HG02885 (cell line): ENCODE data around the gene C12orf43.

Source experiments
- ATAC-seq: cut with Tn5 transposase; IDR thresholded peaks from one replicate; pipeline ENCODE4 v1.9.1; 2021; ENCODE audit warnings: mild to moderate bottlenecking; ENCODE audit not compliant: unreplicated experiment, poor library complexity

C12orf43 gene

GRCh38 chr12:120979862-120980696 is 36.2 kb downstream of the C12orf43 start:
- no peak for ATAC-seq

GRCh38 chr12:120979220-120979861 is 36.9 kb downstream of the C12orf43 start:
- ATAC-seq: no peak

- ATAC-seq: no peak
Measured at GRCh38 chr12:120978296-120979219, 37.7 kb downstream of the C12orf43 start, which contains the start of gene HNF1A. Gene HNF1A, plus strand, starts transcription at chr12:120978543. Its CDS starts 226 bp downstream, at chr12:120978769.

- no peak for ATAC-seq
Measured at GRCh38 chr12:120977531-120978295, 38.6 kb downstream of the C12orf43 start.

GRCh38 chr12:120972870-120973543 is 43.3 kb downstream of the C12orf43 start:
- no peak for ATAC-seq

- peak; percentile 49 for ATAC-seq
Measured at GRCh38 chr12:120971299-120972180, 44.7 kb downstream of the C12orf43 start.

- ATAC-seq: no peak
Measured at GRCh38 chr12:120970310-120970709, 46.0 kb downstream of the C12orf43 start.

- ATAC-seq: no peak
Measured at GRCh38 chr12:120965534-120966091, 50.7 kb downstream of the C12orf43 start.

- ATAC-seq: no peak
Measured at GRCh38 chr12:120964298-120964697, 52.0 kb downstream of the C12orf43 start.

- no peak for ATAC-seq
Measured at GRCh38 chr12:120962532-120963020, 53.7 kb downstream of the C12orf43 start.

- no peak for ATAC-seq
Measured at GRCh38 chr12:120961604-120962531, 54.4 kb downstream of the C12orf43 start.

GRCh38 chr12:120960657-120961056 is 55.6 kb downstream of the C12orf43 start:
- no peak for ATAC-seq

GRCh38 chr12:120959111-120959878 is 57.0 kb downstream of the C12orf43 start:
- no peak for ATAC-seq

GRCh38 chr12:120956579-120957300 is 59.5 kb downstream of the C12orf43 start:
- no peak for ATAC-seq

- no peak for ATAC-seq
Measured at GRCh38 chr12:120955232-120955631, 61.1 kb downstream of the C12orf43 start.
